H1 (cell line): ENCODE measurements around the gene MDK. TPM values are rescaled to one million over a fixed set of nuclear protein-coding genes. Genes with fewer than 3 reads are reported as not detected.

Source experiments
- CHD1 ChIP-seq: IDR thresholded peaks from 2 replicates; pipeline ENCODE4 v1.6.1; 2012; ENCODE audit warnings: low read depth, low read length, improper control_type of control experiment
- CHD7 ChIP-seq: fragments of 300-600 bp; sonication (generic); IDR thresholded peaks from 2 replicates; pipeline ENCODE4 v1.7.1; 2012; ENCODE audit warnings: low read length, moderate library complexity, mild to moderate bottlenecking, inconsistent platforms; ENCODE audit not compliant: insufficient replicate concordance
- EZH2 ChIP-seq: fragments of 200-600 bp; sonication (generic); IDR thresholded peaks from 2 replicates; pipeline ENCODE4 v1.7.1; 2012; ENCODE audit warnings: low read depth, mild to moderate bottlenecking, moderate library complexity, low read length, inconsistent platforms; ENCODE audit not compliant: severe bottlenecking
- HDAC6 ChIP-seq: IDR thresholded peaks from one replicate; pipeline ENCODE4 v1.7.1; 2012; ENCODE audit warnings: low read depth, mild to moderate bottlenecking, inconsistent platforms, low read length, moderate library complexity
- JUN ChIP-seq: IDR thresholded peaks from 2 replicates; pipeline ENCODE4 v1.6.1; 2011; ENCODE audit warnings: low read depth, mild to moderate bottlenecking, improper control_type of control experiment, low read length
- KDM5A ChIP-seq: fragments of 200-600 bp; IDR thresholded peaks from 2 replicates; pipeline ENCODE4 v1.7.1; 2012; ENCODE audit warnings: mild to moderate bottlenecking, low read length, inconsistent platforms, mixed read lengths
- polyA plus RNA-seq, 7 experiments: library from polyadenylated mRNA; depleted of rRNA in 3 of 7; stranded (reverse) in 5 of 7; unstranded in 2 of 7; fragments of >200 nt in 5 of 7; fragments of 200-250 nt in 2 of 7; gene quantifications; 1 replicate in 5 of 7; 2 replicates in 1 of 7; 4 replicates in 1 of 7; pipeline versions ENCODE4 v1.2.1 to v1.2.3, GENCODE V29; 2011 to 2013; ENCODE audit warnings: missing spikeins in 2 of 7, mixed read lengths in 2 of 7
- total RNA-seq: library from RNA; stranded (reverse); fragmentation: NEBNext Ultra II Directional; extraction: Animal tissue kit (Norgen Biotek cat#: 25700); gene quantifications from 2 replicates; pipeline ENCODE4 v1.2.1, GENCODE V29; 2021

The MDK gene
- total and polyA plus RNA-seq, 2 of the 8 experiments (the other 6 are each of a cell fraction or from before 2014, with no cell fraction given): 309 to 606 TPM

- TF ChIP-seq CHD7: no peak
- no peak for TF ChIP-seq EZH2
- TF ChIP-seq CHD1: no peak
- no peak for TF ChIP-seq HDAC6
- TF ChIP-seq JUN: no peak
- TF ChIP-seq KDM5A: no peak
Measured at GRCh38 chr11:46364056-46364455, 17.4 kb upstream of the MDK start (continued).
